Mammary epithelial cell (primary cell): ENCODE measurements around the gene SCN10A.

Experiments used
- EZH2 ChIP-seq: IDR thresholded peaks from 2 replicates; pipeline ENCODE4 v1.6.1; 2012; ENCODE audit warnings: low read length, inconsistent platforms, borderline replicate concordance
- TF ChIP-seq, protein P1 (sequence below), 2 donors: IDR thresholded peaks in 1 of 2; conservative IDR thresholded peaks in 1 of 2; 2 replicates each; pipeline ENCODE4 v1.5.1; 2011 to 2012; ENCODE audit warnings: inconsistent platforms in 2 of 2, low read length in 2 of 2, mild to moderate bottlenecking in 2 of 2, control low read depth in 1 of 2, low read depth in 1 of 2; ENCODE audit not compliant: insufficient read depth in 1 of 2; ENCODE audit errors: extremely low read depth in 1 of 2

DNA sequence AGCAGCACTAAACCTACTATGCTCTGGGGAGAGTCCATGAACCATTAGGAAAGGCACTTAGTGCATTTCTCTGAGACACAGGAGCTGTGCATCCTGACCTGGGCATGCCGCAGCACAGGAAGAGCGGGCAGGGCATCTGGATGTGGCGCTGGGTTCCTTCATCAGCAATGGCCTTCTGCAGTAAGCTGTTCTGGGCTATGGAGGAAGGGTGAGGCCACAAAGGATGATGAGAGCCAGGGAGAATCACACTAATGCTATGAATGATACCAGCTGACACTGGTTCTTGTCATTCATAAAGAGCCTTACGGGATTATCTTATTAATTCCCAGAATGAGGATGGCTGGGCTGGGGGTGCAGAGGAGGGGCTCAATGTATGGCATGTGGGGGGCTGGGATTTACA, 12.7 kb upstream of the SCN10A start:
- TF ChIP-seq, protein P1, sequence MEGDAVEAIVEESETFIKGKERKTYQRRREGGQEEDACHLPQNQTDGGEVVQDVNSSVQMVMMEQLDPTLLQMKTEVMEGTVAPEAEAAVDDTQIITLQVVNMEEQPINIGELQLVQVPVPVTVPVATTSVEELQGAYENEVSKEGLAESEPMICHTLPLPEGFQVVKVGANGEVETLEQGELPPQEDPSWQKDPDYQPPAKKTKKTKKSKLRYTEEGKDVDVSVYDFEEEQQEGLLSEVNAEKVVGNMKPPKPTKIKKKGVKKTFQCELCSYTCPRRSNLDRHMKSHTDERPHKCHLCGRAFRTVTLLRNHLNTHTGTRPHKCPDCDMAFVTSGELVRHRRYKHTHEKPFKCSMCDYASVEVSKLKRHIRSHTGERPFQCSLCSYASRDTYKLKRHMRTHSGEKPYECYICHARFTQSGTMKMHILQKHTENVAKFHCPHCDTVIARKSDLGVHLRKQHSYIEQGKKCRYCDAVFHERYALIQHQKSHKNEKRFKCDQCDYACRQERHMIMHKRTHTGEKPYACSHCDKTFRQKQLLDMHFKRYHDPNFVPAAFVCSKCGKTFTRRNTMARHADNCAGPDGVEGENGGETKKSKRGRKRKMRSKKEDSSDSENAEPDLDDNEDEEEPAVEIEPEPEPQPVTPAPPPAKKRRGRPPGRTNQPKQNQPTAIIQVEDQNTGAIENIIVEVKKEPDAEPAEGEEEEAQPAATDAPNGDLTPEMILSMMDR (conservative IDR thresholded peaks at IDR 0.05 in 1 of 2, IDR thresholded peaks at IDR 0.05 in 1 of 2; ENCODE audit: extremely low read depth in 1 of 2, insufficient read depth in 1 of 2, low read depth in 1 of 2, low read length in 2 of 2), result no peak
- TF ChIP-seq EZH2, result no peak
